Panc1 (cell line): Measurements from ENCODE around the gene PIWIL4. TPM values are rescaled to one million over a fixed set of nuclear protein-coding genes. Genes with fewer than 3 reads are reported as not detected.

Experiments
- ATAC-seq: fragments of 200-7000 bp; cut with Tn5 transposase; 2 replicates; pipeline ENCODE4 v1.9.1; 2020; ENCODE audit warnings: mild to moderate bottlenecking, moderate library complexity
- BruUV-seq: library from RNA; stranded (reverse); fragments of 400-500 nt; replicated peaks from 2 replicates; lab custom pipeline; 2021; lab: Mats Ljungman, UMichigan
- CTCF ChIA-PET: fragments of 300-600 bp; sonication (Branson Sonifier 250); formaldehyde crosslinking; loops from one replicate; lab custom pipeline; 2022; ENCODE audit warnings: antibody characterized with exemption; lab: Charles Lee
- POLR2A ChIA-PET: fragments of 300-600 bp; sonication (Branson Sonifier 250); formaldehyde crosslinking; loops from one replicate; lab custom pipeline; 2022; ENCODE audit warnings: antibody characterized with exemption; lab: Charles Lee
- DNase-seq: peaks from one replicate; pipeline ENCODE4 v3.0.0-alpha.2; 2010; ENCODE audit warnings: low read depth, low spot score
- H3K27ac ChIP-seq: 2 replicates; pipeline ENCODE4 v1.5.1; 2011; ENCODE audit warnings: mild to moderate bottlenecking, low read length, inconsistent platforms
- H3K27me3 ChIP-seq: fragments of 200-500 bp; sonication (Bioruptor generic); 2 replicates; pipeline ENCODE4 v1.6.0; 2014; ENCODE audit warnings: low read length, inconsistent platforms; ENCODE audit not compliant: control insufficient read depth, insufficient read depth
- H3K36me3 ChIP-seq: fragments of 200-500 bp; sonication (Bioruptor generic); 2 replicates; pipeline ENCODE4 v1.5.1; 2014; ENCODE audit warnings: inconsistent platforms, mild to moderate bottlenecking, low read length, moderate library complexity; ENCODE audit not compliant: control insufficient read depth, insufficient read depth
- H3K4me1 ChIP-seq: 2 replicates; pipeline ENCODE4 v1.5.1; 2011; ENCODE audit warnings: inconsistent platforms, mild to moderate bottlenecking, low read length, moderate library complexity; ENCODE audit not compliant: control insufficient read depth, insufficient read depth
- H3K4me3 ChIP-seq, 2 experiments: 2 replicates each; pipeline ENCODE4 v1.5.1; 2011 to 2012; ENCODE audit warnings: low read depth in 2 of 2, low read length in 2 of 2, mild to moderate bottlenecking in 2 of 2, inconsistent platforms in 1 of 2, moderate library complexity in 1 of 2
- H3K9me3 ChIP-seq: fragments of 200-500 bp; sonication (Bioruptor generic); 2 replicates; pipeline ENCODE4 v1.5.1; 2014; ENCODE audit warnings: low read depth, mild to moderate bottlenecking, inconsistent platforms, low read length, moderate library complexity; ENCODE audit not compliant: control insufficient read depth, insufficient read depth
- CTCF ChIP-seq: fragments of 450-650 bp; IDR thresholded peaks from 2 replicates; pipeline ENCODE4 v1.5.1; 2017; ENCODE audit warnings: mild to moderate bottlenecking
- POLR2AphosphoS5 ChIP-seq: IDR thresholded peaks from 2 replicates; pipeline ENCODE4 v1.6.1; 2012; ENCODE audit warnings: mild to moderate bottlenecking, low read depth, low read length, moderate library complexity
- REST ChIP-seq, 2 experiments: IDR thresholded peaks; 2 replicates each; pipeline ENCODE4 v1.6.1; 2011 to 2012; ENCODE audit warnings: low read depth in 2 of 2, control low read depth in 1 of 2, low read length in 1 of 2, mild to moderate bottlenecking in 1 of 2, moderate library complexity in 1 of 2; ENCODE audit not compliant: insufficient read depth in 1 of 2
- SIN3A ChIP-seq: IDR thresholded peaks from 2 replicates; pipeline ENCODE4 v1.6.1; 2012; ENCODE audit warnings: low read depth, mild to moderate bottlenecking, low read length, moderate library complexity, borderline replicate concordance; ENCODE audit not compliant: insufficient read depth
- TCF7L2 ChIP-seq: IDR thresholded peaks from 2 replicates; pipeline ENCODE4 v1.6.1; 2011; ENCODE audit warnings: mild to moderate bottlenecking, low read depth, low read length, inconsistent platforms
- in situ Hi-C: cut with HindIII; loops from 2 replicates; pipeline ENCODE4 v1.10.0; 2016; ENCODE audit warnings: low sequenced_read_pairs, low pct_unique_long_range_greater_than_20kb
- intact Hi-C: fragments of 100-400 bp; cut with micrococcal nuclease; formaldehyde crosslinking; loops from one replicate; pipeline ENCODE4 v1.10.0; 2022; ENCODE audit not compliant: unreplicated experiment
- total RNA-seq: library from RNA; stranded (reverse); gene quantifications from one replicate; pipeline ENCODE4 v1.2.1, GENCODE V29; 2021; ENCODE audit not compliant: unreplicated experiment

PIWIL4 gene
- total RNA-seq, 1 experiment from 2014 or later, result 2.1 TPM

DNA sequence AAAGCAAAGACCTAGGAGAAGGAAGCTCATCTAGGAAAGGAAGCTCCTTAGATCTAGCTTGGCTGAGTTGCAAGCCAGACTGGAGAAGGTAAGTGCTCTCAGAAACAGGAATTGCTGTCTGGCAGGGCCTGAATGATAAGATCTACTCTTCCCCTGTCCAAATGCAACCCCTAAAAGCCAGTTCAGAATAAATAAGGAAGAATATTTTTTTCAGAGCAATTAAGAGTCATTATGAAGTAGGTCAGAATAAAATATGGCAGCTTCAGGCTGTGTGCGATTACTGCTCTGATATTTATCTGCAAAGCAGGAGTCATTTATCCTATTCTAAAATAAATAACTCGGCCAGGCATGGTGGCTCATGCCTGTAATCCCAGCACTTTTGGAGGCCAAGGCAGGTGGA lies 82.1 kb downstream of the PIWIL4 start:
- Histone ChIP-seq H3K4me1 (no peaks in the 10 kb centered on the region), H3K4me3 (no peak overlapping the region), H3K36me3 (no peaks in the 10 kb centered on the region), H3K27me3 (no peaks in the 10 kb centered on the region), H3K9me3 (no peaks in the 10 kb centered on the region), H3K27ac (no peak overlapping the region)
- DNase-seq (no peak), ATAC-seq (no peak)
- no TSS peak for BruUV-seq
- ChIA-PET POLR2A (no interaction called here), CTCF (no interaction called here)
- in situ Hi-C loops (no loop called here), intact Hi-C loops (no loop called here)
- TF ChIP-seq TCF7L2 (no peak), SIN3A (no peak), POLR2AphosphoS5 (no peak), CTCF (no peak), REST (IDR thresholded peaks at IDR 0.05; ENCODE audit: insufficient read depth in 1 of 2, low read depth in 2 of 2, low read length in 1 of 2) (no peak)

DNA sequence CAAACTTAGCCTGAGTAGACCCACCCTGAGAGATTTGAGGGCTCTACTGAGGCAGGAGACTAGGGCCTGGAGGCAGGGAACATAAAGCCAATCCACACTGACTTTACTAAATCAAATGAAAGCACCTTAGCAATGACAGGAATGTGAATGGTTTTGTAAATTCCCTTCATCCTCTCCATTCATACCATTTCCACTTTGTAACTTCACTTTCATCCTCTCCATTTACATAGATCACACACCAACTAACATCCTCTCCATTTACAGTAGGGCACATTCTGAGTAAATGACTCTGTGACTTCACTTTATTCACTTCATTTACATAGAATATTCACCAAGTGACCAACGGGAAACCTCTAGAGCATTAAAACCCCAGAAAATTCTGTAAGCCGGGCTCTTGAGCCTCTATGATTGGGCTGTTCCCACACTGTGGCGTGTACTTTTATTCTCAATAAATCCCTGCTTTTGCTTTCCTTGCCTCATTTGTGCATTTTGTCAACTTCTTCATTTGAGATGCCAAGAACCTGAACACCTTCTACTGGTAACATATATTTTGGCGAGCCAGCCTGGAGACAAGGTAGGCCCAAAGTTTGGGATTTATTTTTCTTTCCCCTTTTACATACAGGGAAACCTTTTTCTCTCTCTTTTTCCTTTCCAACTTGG lies 82.9 kb downstream of the PIWIL4 start:
- ATAC-seq (no peak), DNase-seq (no peak)
- in situ Hi-C loops, result no loop called here
- H3K9me3 ChIP-seq, result no peaks in the 10 kb centered on the region
- ChIA-PET CTCF (no interaction called here), POLR2A (no interaction called here)
- H3K4me1 ChIP-seq, result no peaks in the 10 kb centered on the region
- H3K27ac ChIP-seq, result no peak overlapping the region
- H3K36me3 ChIP-seq, result no peaks in the 10 kb centered on the region
- intact Hi-C loops, result no loop called here
- H3K4me3 ChIP-seq, result no peak overlapping the region
- no TSS peak for BruUV-seq
- TF ChIP-seq POLR2AphosphoS5 (no peak), TCF7L2 (no peak), SIN3A (no peak), REST (IDR thresholded peaks at IDR 0.05; ENCODE audit: insufficient read depth in 1 of 2, low read depth in 2 of 2, low read length in 1 of 2) (no peak), CTCF (no peak)
- H3K27me3 ChIP-seq, result no peaks in the 10 kb centered on the region
